ENCODE data around the gene TACC2. TPM values are rescaled to one million over a fixed set of nuclear protein-coding genes. Genes with fewer than 3 reads are reported as not detected.

TACC2 gene
- total and polyA plus RNA-seq, 9 of the 15 experiments (the other 6 are each of a cell fraction or from before 2014, with no cell fraction given) = under 0.01 to 0.35 (median 0.03) TPM; not detected in 6

DNA sequence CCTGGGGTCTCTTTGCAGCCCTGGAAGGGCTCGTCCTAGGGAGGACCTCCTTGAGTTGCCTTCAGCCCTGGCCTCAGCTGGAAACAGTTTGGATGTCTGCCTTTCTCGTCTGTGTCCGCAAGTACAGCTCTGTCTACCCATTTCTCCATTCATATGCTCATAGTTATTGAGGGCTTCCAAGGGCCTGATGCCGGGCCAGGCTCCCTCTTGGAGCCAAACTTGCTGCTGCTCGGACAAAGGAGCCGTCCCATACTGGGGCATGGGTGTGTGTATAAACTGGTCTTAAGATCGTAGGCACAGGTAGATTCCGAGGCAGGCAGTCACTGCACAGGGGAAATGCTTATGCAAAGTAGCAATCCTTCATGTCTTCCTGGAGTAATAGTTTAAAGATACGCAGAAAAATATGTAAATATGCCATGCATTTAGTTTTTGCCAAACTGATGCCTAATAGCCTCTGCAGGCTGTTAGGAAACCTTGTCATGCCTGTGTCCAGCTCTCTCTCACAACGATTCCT, 165.1 kb downstream of the TACC2 start (continued):
- TF ChIP-seq KAT8 (IDR thresholded peaks at IDR 0.05; ENCODE audit: low read depth) = no peak

- under 1% methylated on average over 21 of the region's 22 CpGs for WGBS (ENCODE audit: insufficient coverage, low coverage, missing lambda C conversion rate)
- no TSS peak for BruUV-seq (replicated peaks)
- DNase-seq (ENCODE audit: extremely low read depth in 1 of 4, low spot score in 3 of 4) = peak in 1 of 4 experiments; percentile 12
- TF ChIP-seq KLF13 (tag; IDR thresholded peaks at IDR 0.05; ENCODE audit: borderline replicate concordance, low read depth) = no peak
- no peak for TF ChIP-seq FOSL1 (tag; conservative IDR thresholded peaks at IDR 0.05)
- TF ChIP-seq DMBX1 (CRISPR knock-in tag; IDR thresholded peaks at IDR 0.05; ENCODE audit: borderline replicate concordance) = no peak
- no peak for TF ChIP-seq CEBPB (tag; IDR thresholded peaks at IDR 0.05)
- no peak for TF ChIP-seq HBP1 (CRISPR knock-in tag; IDR thresholded peaks at IDR 0.05)
- no peak for TF ChIP-seq CXXC5 (CRISPR knock-in tag; IDR thresholded peaks at IDR 0.05)
- no peak for TF ChIP-seq ATF4 (CRISPR knock-in tag; IDR thresholded peaks at IDR 0.05)
- no peak for TF ChIP-seq ZNF224 (CRISPR knock-in tag; IDR thresholded peaks at IDR 0.05)
- no peak for TF ChIP-seq ELF4 (CRISPR knock-in tag; IDR thresholded peaks at IDR 0.05)
- no peak for TF ChIP-seq RBM25 (IDR thresholded peaks at IDR 0.05; ENCODE audit: low read depth, low read length, severe bottlenecking)
- TF ChIP-seq BACH1 (tag; IDR thresholded peaks at IDR 0.05) = no peak
- no peak for TF ChIP-seq RBM22 (IDR thresholded peaks at IDR 0.05; ENCODE audit: low read depth, low read length, poor library complexity, severe bottlenecking)
- TF ChIP-seq ZNF695 (CRISPR knock-in tag; IDR thresholded peaks at IDR 0.05) = no peak
- no peak for TF ChIP-seq NELFE (IDR thresholded peaks at IDR 0.05; ENCODE audit: insufficient read depth, insufficient read length)
These were observed 165.8 kb downstream of the TACC2 start for GRCh38 chr10:122154545-122155366.

More at GRCh38 chr10:122154545-122155366, 165.8 kb downstream of the TACC2 start:
- Histone ChIP-seq H3K27ac (ENCODE audit: extremely low read depth, low read depth, low read length) (no peak overlapping the region), H3K9ac (ENCODE audit: insufficient read depth in 1 of 2, low read depth in 2 of 2, low read length in 2 of 2) (no peak overlapping the region), H3K79me2 (ENCODE audit: control insufficient read depth, insufficient read depth, low read length) (no peaks in the 10 kb centered on the region), H3K4me3 (no peak overlapping the region), H3K4me2 (ENCODE audit: insufficient read depth, low read length) (no peak overlapping the region), H3K9me1 (ENCODE audit: control insufficient read depth, insufficient read depth, low read length) (no peaks in the 10 kb centered on the region), H3K4me1 (replicated peaks in 1 of 2; ENCODE audit: control insufficient read depth in 2 of 2, insufficient read depth in 2 of 2, low read length in 2 of 2) (no peaks in the 10 kb centered on the region), H3K36me3 (ENCODE audit: control insufficient read depth, insufficient read depth, low read length) (no peaks in the 10 kb centered on the region), H3K27me3 (ENCODE audit: control insufficient read depth in 2 of 2, insufficient read depth in 2 of 2, low read length in 2 of 2) (peaks cover 3 to 47% of the 10 kb centered on the region in 2 experiments; a peak in 3 of 5 replicates), H4K20me1 (replicated peaks; ENCODE audit: control insufficient read depth, insufficient read depth, low read length) (no peaks in the 10 kb centered on the region; the same call in 1 of the 2 replicates), H2AFZ (ENCODE audit: low read depth, low read length) (no peak overlapping the region), H3K9me3 (replicated peaks; ENCODE audit: control insufficient read depth, insufficient read depth, low read depth, low read length) (no peaks in the 10 kb centered on the region)
- in situ Hi-C loops (cut with MboI) = no loop called here
- FAIRE-seq (no peak), ATAC-seq (no peak; the same call in 2 of the 3 replicates)
- ChIA-PET POLR2A (interaction anchor here (0.8 kb wide), 1 partner anchor 1083 kb away, joined by 3 read pairs; no protein-coding TSS in a partner anchor), CTCF (ENCODE audit: low intra/inter-chr PET ratio) (no interaction called here)
- intact Hi-C loops (cut with micrococcal nuclease) = no loop called here
